Right lobe of liver (tissue), 4 donors: ENCODE measurements around the gene PRF1.
"Not testable (repeated sequence)": the region's sequence is repeated elsewhere in the genome, so short reads cannot be mapped to it uniquely, and the experiment has no call there.

Experiments
- CTCF ChIP-seq, 4 donors: fragments of 200-600 bp in 3 of 4; fragments of 450-650 bp in 1 of 4; IDR thresholded peaks; one replicate each; pipeline versions ENCODE4 v1.5.1 to v1.8.0; 2016 to 2022; ENCODE audit warnings: antibody characterized with exemption in 4 of 4, mild to moderate bottlenecking in 2 of 4
- POLR2A ChIP-seq: fragments of 450-650 bp; IDR thresholded peaks from one replicate; pipeline ENCODE4 v1.6.1; 2017; ENCODE audit warnings: antibody characterized with exemption, mild to moderate bottlenecking
- donor health status: DM: no; HTN: no; CAD: no.
- donor health status: DM: no; HTN: no; CAD: no.
- donor health status: DM: no; HTN: yes; CAD: no.

- TF ChIP-seq CTCF (IDR thresholded peaks at IDR 0.05); POLR2A: not testable (repeated sequence)
Measured at GRCh38 chr10:70581176-70581575, 21.4 kb downstream of the PRF1 start.
